ENCODE measurements around the gene MSLN.

GRCh38 chr16:720447-720989 lies 40.0 kb upstream of the MSLN start:
- TF ChIP-seq CTCF (IDR thresholded peaks at IDR 0.05; ENCODE audit: low read depth, low read length) (peak; percentile 22), POLR2A (IDR thresholded peaks at IDR 0.05; ENCODE audit: extremely low read depth, insufficient read length) (no peak)

All from NB4 (cell line).